Measurements from ENCODE around the gene MAGEE1. TPM values are rescaled to one million over a fixed set of nuclear protein-coding genes. Genes with fewer than 3 reads are reported as not detected.

Gene MAGEE1
- total RNA-seq, 2 donors from 2014 or later, result 2.3 to 5.9 TPM

GRCh38 chrX:76453737-76454406, 26.4 kb downstream of the MAGEE1 start:
- no peaks in the 10 kb centered on the region for H3K9me3 ChIP-seq
- intact Hi-C loops (cut with DNase I), result no loop called here
- ATAC-seq (peak; percentile 92), DNase-seq (peak; percentile 63 to 82 (median 71))
- WGBS, 2 donors, result 13 to 16% methylated on average over 1 to 2 of the region's 2 CpGs
- H3K36me3 ChIP-seq (replicated peaks in 1 of 2; ENCODE audit: insufficient read depth in 1 of 2, low read depth in 2 of 2), result no peaks in the 10 kb centered on the region
- no peaks in the 10 kb centered on the region for H3K27me3 ChIP-seq
- no peak for TF ChIP-seq POLR2A (IDR thresholded peaks at IDR 0.05)
- TF ChIP-seq CTCF (IDR thresholded peaks at IDR 0.05), result no peak
- peaks cover 15% of the 10 kb centered on the region for H3K4me1 ChIP-seq
- H3K4me3 ChIP-seq, result no peak overlapping the region
- H3K27ac ChIP-seq, result peak overlapping the region in 2 of 4 donors; percentile 45 to 55

- no peaks in the 10 kb centered on the region for H3K27me3 ChIP-seq
- 18 to 19% methylated on average over 2 to 3 of the region's 3 CpGs for WGBS, 2 donors
- H3K9me3 ChIP-seq, result no peaks in the 10 kb centered on the region
- H3K36me3 ChIP-seq (replicated peaks in 1 of 2; ENCODE audit: insufficient read depth in 1 of 2, low read depth in 2 of 2), result no peaks in the 10 kb centered on the region
- intact Hi-C loops (cut with DNase I), result no loop called here
- peaks cover 15% of the 10 kb centered on the region for H3K4me1 ChIP-seq
- peak overlapping the region in 3 of 4 donors; percentile 32 to 55 (median 45) for H3K27ac ChIP-seq
- no peak overlapping the region for H3K4me3 ChIP-seq
- TF ChIP-seq CTCF (IDR thresholded peaks at IDR 0.05) (peak; percentile 16 to 66 (median 51)), POLR2A (IDR thresholded peaks at IDR 0.05) (no peak)
- peak in 2 of 4 donors; percentile 1 to 5 for DNase-seq
- ATAC-seq, result peak; percentile 79
Measured at GRCh38 chrX:76454456-76454927, 27.0 kb downstream of the MAGEE1 start.

GRCh38 chrX:76477353-76477752, 49.8 kb downstream of the MAGEE1 start:
- no peaks in the 10 kb centered on the region for H3K9me3 ChIP-seq
- DNase-seq, result no peak
- no peak overlapping the region for H3K27ac ChIP-seq
- no peak for TF ChIP-seq POLR2A (IDR thresholded peaks at IDR 0.05)
- TF ChIP-seq CTCF (IDR thresholded peaks at IDR 0.05), result no peak
- intact Hi-C loops (cut with DNase I), result no loop called here
- no peak for ATAC-seq
- no peaks in the 10 kb centered on the region for H3K36me3 ChIP-seq (replicated peaks in 1 of 2; ENCODE audit: insufficient read depth in 1 of 2, low read depth in 2 of 2)
- no peaks in the 10 kb centered on the region for H3K27me3 ChIP-seq
- H3K4me3 ChIP-seq, result no peak overlapping the region
- WGBS, 2 donors, result 70 to 77% methylated on average over 2 of the region's 2 CpGs
- H3K4me1 ChIP-seq, result no peaks in the 10 kb centered on the region
